Measurements from ENCODE around the gene DNAH11.

Gene DNAH11

DNA sequence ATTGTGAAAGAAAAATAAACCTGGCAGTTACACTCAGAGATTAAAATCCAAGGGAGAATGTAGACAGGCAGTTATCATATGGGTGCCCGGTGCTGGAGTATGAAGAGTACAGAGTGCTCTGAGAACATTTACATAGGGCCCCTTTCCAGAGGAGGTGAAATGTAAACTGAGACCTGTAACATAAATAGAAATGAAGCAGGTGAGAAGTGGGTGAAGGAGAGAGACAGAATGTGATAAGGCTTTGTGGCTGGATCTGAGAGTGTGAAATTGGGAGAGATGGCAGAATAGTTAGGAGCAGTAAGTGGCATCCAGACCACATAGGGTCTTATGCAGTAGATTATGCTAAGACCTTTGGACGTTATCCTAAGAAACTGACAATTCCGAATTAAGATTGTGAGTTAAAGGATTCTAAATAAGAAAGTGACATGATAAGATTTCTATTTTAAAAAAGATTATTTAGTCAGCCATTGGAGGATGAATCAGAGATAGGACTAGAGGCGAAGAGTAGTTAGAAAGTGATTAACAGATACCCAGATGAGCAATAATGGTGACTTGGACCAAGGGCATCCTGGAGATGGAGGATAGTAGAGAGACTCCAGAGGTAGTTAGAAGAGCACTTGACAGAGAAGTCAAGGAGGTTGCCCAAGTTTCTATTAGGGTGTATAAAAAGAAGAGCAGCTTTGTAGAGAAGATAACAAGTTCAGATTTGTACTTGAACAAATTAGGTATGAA, 36.7 kb downstream of the DNAH11 start:
- no peak for DNase-seq
- Mint-ChIP-seq H3K9me3 (peaks cover 10% of the 10 kb centered on the region), H3K36me3 (ENCODE audit: low read depth) (no peaks in the 10 kb centered on the region), H3K4me3 (no peak overlapping the region), H3K27ac (peak overlapping the region; percentile 46), H3K27me3 (peaks cover 9% of the 10 kb centered on the region), H3K4me1 (peaks cover 12% of the 10 kb centered on the region)
- peak; percentile 64 for ATAC-seq

DNA sequence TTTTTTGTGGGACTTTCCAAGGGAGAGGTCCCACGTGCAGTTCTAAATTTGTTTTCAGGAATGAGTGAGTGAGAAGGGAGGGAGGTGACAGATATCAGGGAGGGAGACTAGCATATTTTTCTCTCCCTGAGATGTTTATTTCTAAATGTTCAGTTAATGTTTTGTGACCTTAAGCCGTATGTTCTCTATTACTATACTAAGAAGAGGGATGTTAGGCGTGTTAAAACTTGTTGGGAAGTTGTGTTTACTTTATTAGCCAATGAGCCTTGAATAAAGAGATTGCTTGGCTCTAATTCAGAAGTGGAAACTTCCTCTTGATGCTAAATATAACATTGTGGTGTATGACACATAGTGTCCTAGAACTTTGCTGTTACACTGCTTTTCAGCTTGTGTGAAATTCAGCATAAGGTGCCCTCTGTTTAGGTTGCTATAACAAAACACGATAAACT, 37.3 kb downstream of the DNAH11 start:
- no peak overlapping the region for H3K4me3 Mint-ChIP-seq
- peak overlapping the region; percentile 46 for H3K27ac Mint-ChIP-seq
- DNase-seq (no peak), ATAC-seq (peak; percentile 67)
- peaks cover 9% of the 10 kb centered on the region for H3K27me3 Mint-ChIP-seq
- no peaks in the 10 kb centered on the region for H3K36me3 Mint-ChIP-seq (ENCODE audit: low read depth)
- H3K4me1 Mint-ChIP-seq, result peaks cover 12% of the 10 kb centered on the region
- H3K9me3 Mint-ChIP-seq, result peaks cover 10% of the 10 kb centered on the region

DNA sequence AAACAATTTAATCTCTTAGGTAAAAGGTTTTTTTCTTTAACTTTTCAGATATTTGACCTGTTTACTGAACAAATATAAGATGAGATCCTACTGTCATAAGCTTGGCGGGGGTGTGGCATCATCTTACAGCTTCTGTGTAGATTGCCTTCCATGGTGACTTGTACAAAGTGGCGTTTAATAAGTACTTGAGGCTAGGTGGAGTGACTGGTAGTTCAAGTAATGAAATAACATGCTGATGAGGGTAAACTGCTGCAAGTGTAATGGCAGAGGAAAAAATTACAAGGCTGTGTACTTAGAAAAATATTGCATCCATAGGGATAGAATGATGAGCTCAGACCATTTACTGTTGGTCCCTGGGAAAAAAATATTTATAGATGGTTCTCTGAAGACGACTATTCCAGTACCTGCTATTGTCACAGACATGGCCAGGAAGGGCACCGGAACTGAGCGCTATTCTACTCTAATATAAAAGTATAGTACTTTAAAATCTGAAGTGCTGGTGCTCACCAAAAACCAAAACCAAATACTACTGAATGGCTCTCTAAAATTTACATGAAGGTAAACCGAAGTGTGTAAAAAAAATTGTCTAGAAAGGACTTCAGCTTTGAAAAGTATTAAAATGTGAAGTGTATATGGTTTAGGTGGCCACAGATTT, 42.4 kb downstream of the DNAH11 start:
- no peak overlapping the region for H3K4me3 Mint-ChIP-seq
- no peaks in the 10 kb centered on the region for H3K36me3 Mint-ChIP-seq (ENCODE audit: low read depth)
- DNase-seq, result no peak
- no peak overlapping the region for H3K27ac Mint-ChIP-seq
- peaks cover 6% of the 10 kb centered on the region for H3K27me3 Mint-ChIP-seq
- H3K9me3 Mint-ChIP-seq, result peaks cover 10% of the 10 kb centered on the region
- H3K4me1 Mint-ChIP-seq, result peaks cover 10% of the 10 kb centered on the region
- ATAC-seq, result no peak

DNA sequence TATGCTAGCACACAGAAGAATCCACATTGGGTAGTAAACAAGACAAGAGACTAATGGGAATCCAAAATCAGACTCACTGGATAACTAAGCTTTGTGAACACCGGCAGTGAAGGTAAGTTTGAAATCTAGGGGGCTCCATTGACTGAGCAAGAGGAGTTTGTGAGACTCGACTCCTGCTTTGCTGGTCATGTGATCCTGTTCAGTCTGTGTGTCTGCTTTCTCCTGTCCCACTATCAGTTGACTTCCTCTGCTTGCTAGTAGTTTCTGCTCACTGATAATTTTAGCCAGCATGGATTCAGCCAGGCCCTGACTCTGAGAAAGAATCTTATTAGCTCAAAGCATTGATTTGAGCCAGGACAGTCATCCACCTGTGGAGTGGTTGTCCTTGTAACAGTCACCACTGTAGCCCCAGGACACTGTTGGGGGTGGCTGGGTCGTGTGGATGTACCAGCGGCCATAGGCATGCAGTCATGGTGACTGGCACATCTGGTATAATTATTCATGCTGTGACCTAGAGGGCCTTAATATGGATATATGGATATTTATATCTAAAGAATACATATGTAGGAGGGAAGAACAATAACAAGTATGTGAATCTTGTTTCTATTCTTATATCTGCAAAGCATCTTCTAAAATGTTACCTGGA, 44.4 kb downstream of the DNAH11 start:
- Mint-ChIP-seq H3K27ac (no peak overlapping the region), H3K9me3 (peaks cover 10% of the 10 kb centered on the region), H3K36me3 (ENCODE audit: low read depth) (no peaks in the 10 kb centered on the region), H3K4me1 (peaks cover 10% of the 10 kb centered on the region), H3K4me3 (no peak overlapping the region), H3K27me3 (peaks cover 6% of the 10 kb centered on the region)
- no peak for ATAC-seq
- DNase-seq, result no peak

DNA sequence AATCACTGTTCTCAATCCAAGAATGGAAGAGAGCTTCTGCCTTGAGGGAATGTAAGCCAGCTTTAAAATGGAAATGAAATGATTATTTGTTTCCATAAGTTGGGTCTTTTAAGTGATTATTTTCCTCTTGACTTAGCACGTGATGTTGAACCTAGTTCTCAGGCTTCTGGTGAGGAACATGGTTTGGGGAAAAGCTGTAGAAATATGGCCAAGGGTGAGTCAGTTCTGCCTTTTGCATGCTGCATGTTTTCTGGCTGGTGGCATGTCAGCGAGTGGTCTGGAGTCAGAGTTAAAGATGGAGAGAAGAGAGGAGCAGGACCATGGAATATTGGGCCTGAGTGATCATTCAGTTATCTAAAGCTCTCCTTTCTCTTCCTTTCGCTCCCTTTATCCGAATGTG, 54.0 kb downstream of the DNAH11 start:
- H3K36me3 Mint-ChIP-seq (ENCODE audit: low read depth), result no peaks in the 10 kb centered on the region
- peaks cover 2% of the 10 kb centered on the region for H3K27me3 Mint-ChIP-seq
- no peak overlapping the region for H3K4me3 Mint-ChIP-seq
- H3K9me3 Mint-ChIP-seq, result no peaks in the 10 kb centered on the region
- no peak for ATAC-seq
- no peak for DNase-seq
- no peaks in the 10 kb centered on the region for H3K4me1 Mint-ChIP-seq
- H3K27ac Mint-ChIP-seq, result no peak overlapping the region

DNA sequence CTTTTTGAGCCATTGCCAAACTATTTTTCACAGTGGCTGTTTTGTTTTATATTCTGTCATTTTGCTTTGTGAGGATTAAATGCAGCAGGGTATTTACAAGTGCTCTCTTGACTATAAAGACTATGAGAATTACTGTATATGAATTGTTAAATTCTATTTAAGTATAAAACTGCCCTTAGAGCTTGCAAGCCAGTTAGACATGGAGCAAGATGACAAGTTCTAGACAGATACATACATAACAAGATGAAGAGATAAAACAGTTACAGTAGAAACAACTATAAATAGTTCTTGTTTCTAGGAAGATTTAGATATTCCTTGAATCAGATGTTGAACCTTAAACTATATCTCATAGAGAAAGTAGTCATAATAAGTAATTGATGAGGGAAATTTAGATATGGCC, 60.6 kb downstream of the DNAH11 start:
- Mint-ChIP-seq H3K4me1 (peaks cover 10% of the 10 kb centered on the region), H3K4me3 (no peak overlapping the region), H3K27ac (peak overlapping the region; percentile 30), H3K36me3 (ENCODE audit: low read depth) (no peaks in the 10 kb centered on the region), H3K27me3 (peaks cover 7% of the 10 kb centered on the region), H3K9me3 (no peaks in the 10 kb centered on the region)
- DNase-seq, result no peak
- ATAC-seq, result no peak

DNA sequence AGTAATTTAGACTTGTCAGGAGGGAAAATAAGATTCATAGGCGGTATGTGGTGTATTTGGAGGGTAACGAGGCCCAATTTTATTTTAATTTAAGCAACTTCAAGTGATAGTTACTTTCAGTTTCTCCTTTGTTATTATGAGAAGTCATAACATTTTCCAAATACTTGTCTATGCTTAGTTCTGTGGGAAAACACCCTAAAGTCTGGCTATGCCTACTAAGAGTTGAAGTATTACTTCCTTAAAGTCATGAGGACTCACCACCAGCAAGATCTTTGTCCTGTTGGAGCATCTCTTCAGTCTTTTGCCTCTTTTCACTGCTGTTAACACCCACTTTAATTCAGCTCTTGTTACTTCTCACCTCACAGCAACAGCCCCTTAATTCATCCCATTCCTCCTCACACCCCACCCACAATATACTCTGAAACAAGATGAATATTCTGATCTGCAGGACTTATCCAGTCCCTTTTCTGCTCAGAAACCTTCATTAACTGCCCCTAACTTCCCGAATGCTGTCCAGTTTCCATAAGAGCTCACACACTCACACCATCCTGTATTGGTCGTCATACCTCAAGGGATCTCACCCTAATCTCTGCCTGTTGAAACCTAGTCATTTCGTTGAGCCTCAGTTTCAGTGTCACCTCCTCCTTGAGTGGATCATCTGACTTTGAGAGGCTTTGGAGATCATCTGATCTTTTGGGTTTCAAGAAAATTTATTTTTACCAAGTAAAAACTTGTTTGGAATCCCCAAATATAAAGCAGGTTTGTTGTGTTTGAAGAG, 61.3 kb downstream of the DNAH11 start:
- ATAC-seq, result peak; percentile 68
- peak overlapping the region; percentile 30 for H3K27ac Mint-ChIP-seq
- peaks cover 10% of the 10 kb centered on the region for H3K4me1 Mint-ChIP-seq
- H3K4me3 Mint-ChIP-seq, result no peak overlapping the region
- H3K36me3 Mint-ChIP-seq (ENCODE audit: low read depth), result no peaks in the 10 kb centered on the region
- DNase-seq, result no peak
- peaks cover 5% of the 10 kb centered on the region for H3K27me3 Mint-ChIP-seq
- no peaks in the 10 kb centered on the region for H3K9me3 Mint-ChIP-seq

DNA sequence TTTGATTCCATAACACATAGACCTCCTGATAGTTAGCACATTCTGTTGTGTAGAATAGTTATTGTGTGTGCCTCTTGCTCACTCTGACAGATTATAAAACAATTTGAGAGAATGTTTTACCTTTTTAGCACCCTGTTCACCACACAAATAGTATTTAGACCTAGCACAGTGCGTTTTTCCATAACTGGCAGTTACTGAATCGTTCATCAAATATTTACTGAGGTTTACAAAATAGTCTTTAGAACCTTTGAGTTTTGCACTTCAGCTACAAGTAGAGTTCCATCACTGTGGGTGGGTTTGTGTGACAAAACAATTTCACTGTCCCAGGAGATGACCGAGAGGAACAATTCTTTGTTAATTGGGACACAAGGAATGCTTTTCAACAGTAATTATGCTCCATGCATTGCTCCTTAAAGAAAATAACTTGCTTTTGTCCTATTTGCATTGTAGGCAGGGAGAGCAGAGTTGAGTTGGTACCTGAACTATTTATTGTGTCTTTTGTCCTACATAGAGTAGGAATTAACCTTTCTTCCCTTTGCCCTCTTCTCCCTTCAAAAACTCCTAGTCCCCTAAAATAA, 62.3 kb downstream of the DNAH11 start:
- no peak for DNase-seq
- H3K27me3 Mint-ChIP-seq, result peaks cover 10% of the 10 kb centered on the region

DNA sequence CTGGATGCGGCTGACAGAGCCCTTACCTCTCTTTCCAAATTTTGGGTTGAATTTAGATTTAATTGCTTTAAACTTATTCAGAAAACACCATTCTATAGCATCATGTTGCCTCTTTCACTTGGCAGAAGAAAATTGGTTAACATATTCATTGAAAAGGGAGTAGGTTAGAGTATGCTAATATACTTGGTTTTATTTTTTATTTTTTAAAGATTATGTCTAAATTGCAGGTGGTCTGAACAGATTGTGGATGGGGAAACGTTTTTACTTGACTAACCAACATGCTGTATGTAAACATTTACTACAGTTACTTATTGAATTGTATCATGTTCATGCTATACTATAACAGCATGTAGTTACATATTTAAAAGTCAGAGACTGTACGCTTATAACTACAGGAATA, 65.6 kb downstream of the DNAH11 start:
- Mint-ChIP-seq H3K27ac (no peak overlapping the region), H3K27me3 (peaks cover 17% of the 10 kb centered on the region), H3K36me3 (ENCODE audit: low read depth) (no peaks in the 10 kb centered on the region), H3K4me3 (no peak overlapping the region), H3K9me3 (no peaks in the 10 kb centered on the region), H3K4me1 (peaks cover 10% of the 10 kb centered on the region)
- ATAC-seq (no peak), DNase-seq (no peak)

More for the DNA sequence above, 62.3 kb downstream of the DNAH11 start:
- Mint-ChIP-seq H3K9me3 (no peaks in the 10 kb centered on the region), H3K36me3 (ENCODE audit: low read depth) (no peaks in the 10 kb centered on the region), H3K4me3 (no peak overlapping the region), H3K27ac (no peak overlapping the region), H3K4me1 (peaks cover 10% of the 10 kb centered on the region)
- ATAC-seq, result no peak

DNA sequence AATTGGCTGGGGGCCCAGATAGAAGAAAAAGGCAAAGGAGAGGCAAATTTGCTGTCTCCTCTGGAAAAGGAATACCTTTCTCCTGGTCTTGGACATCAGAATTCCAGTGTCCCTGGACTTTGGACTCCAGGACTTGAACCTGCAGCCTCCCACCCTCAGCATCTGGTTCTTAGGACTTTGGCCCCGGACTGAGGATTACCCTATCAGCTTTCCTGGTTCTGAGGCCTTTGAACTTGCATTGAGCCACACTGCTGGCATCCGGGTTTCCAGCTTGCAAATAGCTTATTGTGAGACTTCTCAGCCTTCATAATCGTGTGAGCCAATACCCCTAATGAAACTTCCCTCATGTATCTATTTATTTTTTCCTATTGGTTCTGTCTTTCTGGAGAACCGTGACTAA, 68.3 kb downstream of the DNAH11 start:
- H3K9me3 Mint-ChIP-seq, result no peaks in the 10 kb centered on the region
- no peaks in the 10 kb centered on the region for H3K36me3 Mint-ChIP-seq (ENCODE audit: low read depth)
- H3K4me1 Mint-ChIP-seq, result no peaks in the 10 kb centered on the region
- DNase-seq (no peak), ATAC-seq (no peak)
- no peak overlapping the region for H3K27ac Mint-ChIP-seq
- no peak overlapping the region for H3K4me3 Mint-ChIP-seq
- peaks cover 14% of the 10 kb centered on the region for H3K27me3 Mint-ChIP-seq

DNA sequence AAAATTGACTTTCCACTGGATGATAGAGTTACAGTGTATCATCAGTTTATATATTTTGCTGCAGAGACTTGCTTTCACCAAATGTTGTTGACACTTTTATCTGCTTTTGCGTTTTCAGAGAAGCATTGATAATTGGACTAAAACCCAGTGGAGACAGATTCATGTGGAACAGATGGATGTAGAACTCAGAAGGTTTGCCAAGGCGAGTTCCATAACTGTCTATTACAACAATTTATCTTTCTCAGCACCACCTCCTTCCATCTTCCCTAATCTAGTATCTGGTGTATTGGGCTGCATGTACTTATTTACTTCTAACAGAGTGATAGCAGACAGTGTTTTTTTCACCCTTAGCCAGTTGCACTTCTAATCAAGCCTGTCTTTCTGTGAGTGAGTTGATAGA, 73.3 kb downstream of the DNAH11 start:
- no peaks in the 10 kb centered on the region for H3K9me3 Mint-ChIP-seq
- no peak overlapping the region for H3K27ac Mint-ChIP-seq
- H3K4me1 Mint-ChIP-seq, result no peaks in the 10 kb centered on the region
- ATAC-seq (no peak), DNase-seq (no peak)
- H3K36me3 Mint-ChIP-seq (ENCODE audit: low read depth), result no peaks in the 10 kb centered on the region
- H3K27me3 Mint-ChIP-seq, result no peaks in the 10 kb centered on the region
- H3K4me3 Mint-ChIP-seq, result no peak overlapping the region

DNA sequence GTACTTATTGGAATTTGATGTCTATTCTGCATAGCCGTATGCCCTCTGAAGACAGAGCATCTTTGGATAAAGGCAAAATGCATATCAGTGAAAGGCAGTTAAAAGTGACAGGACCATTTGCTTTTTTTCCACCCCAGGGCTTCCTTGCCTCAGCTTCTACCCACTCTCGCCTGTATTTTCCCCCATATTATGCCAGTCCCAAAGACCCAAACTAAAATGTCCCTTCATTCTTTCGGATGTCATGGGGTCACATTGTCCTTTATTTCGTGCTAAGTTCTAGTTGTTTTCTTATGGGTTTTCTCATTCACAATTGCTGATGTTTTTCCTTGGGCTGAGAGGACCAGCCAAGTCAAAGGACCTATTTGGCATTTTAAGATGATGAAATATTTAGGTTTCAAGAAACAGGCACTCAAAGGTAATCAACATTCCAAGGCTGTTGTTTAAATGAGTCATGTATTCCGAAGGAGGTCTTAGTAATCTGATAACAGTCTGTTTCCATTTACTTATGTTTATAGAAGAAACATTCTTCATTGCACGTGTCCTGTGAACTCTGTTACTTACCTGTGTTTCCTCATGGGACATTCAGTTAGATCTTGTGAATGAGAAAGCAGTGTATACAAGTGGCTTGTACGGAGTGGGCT, 74.1 kb downstream of the DNAH11 start:
- no peaks in the 10 kb centered on the region for H3K27me3 Mint-ChIP-seq
- H3K36me3 Mint-ChIP-seq (ENCODE audit: low read depth), result no peaks in the 10 kb centered on the region
- H3K9me3 Mint-ChIP-seq, result no peaks in the 10 kb centered on the region
- DNase-seq (no peak), ATAC-seq (no peak)
- no peak overlapping the region for H3K4me3 Mint-ChIP-seq
- H3K4me1 Mint-ChIP-seq, result no peaks in the 10 kb centered on the region
- H3K27ac Mint-ChIP-seq, result no peak overlapping the region

DNA sequence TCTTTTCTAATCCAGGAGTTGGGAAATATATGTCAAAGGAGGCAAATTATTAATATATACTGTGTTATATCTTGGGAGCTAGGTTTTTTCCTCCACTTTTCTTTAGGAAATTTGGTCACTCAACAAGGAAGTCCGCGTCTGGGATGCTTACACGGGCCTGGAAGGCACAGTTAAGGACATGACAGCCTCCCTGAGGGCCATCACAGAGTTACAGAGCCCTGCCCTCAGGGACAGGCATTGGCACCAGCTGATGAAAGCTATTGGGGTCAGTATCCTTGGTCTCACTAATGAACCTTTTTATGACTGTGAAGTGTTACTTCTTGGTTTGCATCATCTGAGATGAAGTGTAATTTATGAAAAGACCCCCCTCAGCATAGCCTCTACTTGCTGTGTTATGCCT, 74.7 kb downstream of the DNAH11 start:
- no peaks in the 10 kb centered on the region for H3K4me1 Mint-ChIP-seq
- no peaks in the 10 kb centered on the region for H3K36me3 Mint-ChIP-seq (ENCODE audit: low read depth)
- no peak overlapping the region for H3K27ac Mint-ChIP-seq
- H3K27me3 Mint-ChIP-seq, result no peaks in the 10 kb centered on the region
- H3K4me3 Mint-ChIP-seq, result no peak overlapping the region
- ATAC-seq (no peak), DNase-seq (no peak)
- H3K9me3 Mint-ChIP-seq, result no peaks in the 10 kb centered on the region

DNA sequence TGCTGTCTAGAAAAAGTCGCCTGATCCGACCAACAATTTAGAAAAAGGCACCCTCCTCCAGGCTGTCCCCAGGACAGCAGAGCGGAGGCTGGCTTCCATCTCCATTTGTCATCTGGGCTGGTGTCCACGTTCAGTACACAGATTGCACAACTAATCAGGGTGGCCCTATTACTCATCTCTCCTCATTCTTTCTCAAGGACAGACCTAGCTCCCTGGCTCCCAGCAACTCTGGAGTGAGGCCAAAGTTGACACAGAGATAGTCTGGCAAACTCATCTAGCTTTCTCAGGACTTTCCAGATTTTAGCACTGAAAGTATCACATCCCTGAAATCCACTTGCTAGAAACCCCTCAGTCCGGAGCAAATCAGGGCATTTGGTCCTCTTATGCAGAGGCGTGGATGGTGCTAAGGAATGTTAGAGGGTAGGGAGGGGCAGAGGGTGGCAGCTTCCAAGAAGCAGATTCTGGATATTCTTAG, 75.1 kb downstream of the DNAH11 start:
- no peak overlapping the region for H3K4me3 Mint-ChIP-seq
- no peak overlapping the region for H3K27ac Mint-ChIP-seq
- ATAC-seq (no peak), DNase-seq (no peak)
- H3K36me3 Mint-ChIP-seq (ENCODE audit: low read depth), result no peaks in the 10 kb centered on the region
- no peaks in the 10 kb centered on the region for H3K9me3 Mint-ChIP-seq
- H3K27me3 Mint-ChIP-seq, result no peaks in the 10 kb centered on the region
- H3K4me1 Mint-ChIP-seq, result no peaks in the 10 kb centered on the region
